ENCODE results near the gene AFAP1. TPM values are rescaled to one million over a fixed set of nuclear protein-coding genes. Genes with fewer than 3 reads are reported as not detected.

The AFAP1 gene
- total RNA-seq, 2 donors from 2014 or later, result 29.7 to 43.9 TPM

DNA sequence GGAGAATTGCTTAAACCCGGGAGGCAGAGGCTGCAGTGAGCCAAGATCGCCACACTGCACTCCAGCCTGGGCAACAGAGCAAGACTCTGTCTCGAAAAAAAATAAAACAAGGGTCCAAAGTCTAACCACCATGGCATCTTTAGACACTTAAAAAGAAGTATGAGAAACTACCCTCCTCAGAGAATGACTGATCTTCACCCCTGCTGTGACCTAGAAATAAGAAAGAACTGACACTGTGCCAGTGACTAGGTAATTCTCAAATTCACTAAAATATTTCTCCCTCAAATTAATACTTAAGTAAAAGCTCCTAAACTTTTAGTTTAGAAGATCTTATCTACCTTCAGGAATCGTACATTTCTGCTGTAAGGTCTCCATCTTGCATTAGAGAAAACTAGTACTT, 80.3 kb downstream of the AFAP1 start:
- Histone ChIP-seq H3K27ac (no peak overlapping the region), H3K4me3 (no peak overlapping the region), H3K4me1 (no peaks in the 10 kb centered on the region), H3K27me3 (no peaks in the 10 kb centered on the region), H3K9me3 (no peaks in the 10 kb centered on the region), H3K9ac (ENCODE audit: low read depth in 2 of 2, low read length in 2 of 2) (no peak overlapping the region), H3K36me3 (no peaks in the 10 kb centered on the region)
- intact Hi-C loops (cut with DNase I), result no loop called here
- DNase-seq, result no peak
- TF ChIP-seq, protein P1, sequence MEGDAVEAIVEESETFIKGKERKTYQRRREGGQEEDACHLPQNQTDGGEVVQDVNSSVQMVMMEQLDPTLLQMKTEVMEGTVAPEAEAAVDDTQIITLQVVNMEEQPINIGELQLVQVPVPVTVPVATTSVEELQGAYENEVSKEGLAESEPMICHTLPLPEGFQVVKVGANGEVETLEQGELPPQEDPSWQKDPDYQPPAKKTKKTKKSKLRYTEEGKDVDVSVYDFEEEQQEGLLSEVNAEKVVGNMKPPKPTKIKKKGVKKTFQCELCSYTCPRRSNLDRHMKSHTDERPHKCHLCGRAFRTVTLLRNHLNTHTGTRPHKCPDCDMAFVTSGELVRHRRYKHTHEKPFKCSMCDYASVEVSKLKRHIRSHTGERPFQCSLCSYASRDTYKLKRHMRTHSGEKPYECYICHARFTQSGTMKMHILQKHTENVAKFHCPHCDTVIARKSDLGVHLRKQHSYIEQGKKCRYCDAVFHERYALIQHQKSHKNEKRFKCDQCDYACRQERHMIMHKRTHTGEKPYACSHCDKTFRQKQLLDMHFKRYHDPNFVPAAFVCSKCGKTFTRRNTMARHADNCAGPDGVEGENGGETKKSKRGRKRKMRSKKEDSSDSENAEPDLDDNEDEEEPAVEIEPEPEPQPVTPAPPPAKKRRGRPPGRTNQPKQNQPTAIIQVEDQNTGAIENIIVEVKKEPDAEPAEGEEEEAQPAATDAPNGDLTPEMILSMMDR (IDR thresholded peaks at IDR 0.05), result no peak

DNA sequence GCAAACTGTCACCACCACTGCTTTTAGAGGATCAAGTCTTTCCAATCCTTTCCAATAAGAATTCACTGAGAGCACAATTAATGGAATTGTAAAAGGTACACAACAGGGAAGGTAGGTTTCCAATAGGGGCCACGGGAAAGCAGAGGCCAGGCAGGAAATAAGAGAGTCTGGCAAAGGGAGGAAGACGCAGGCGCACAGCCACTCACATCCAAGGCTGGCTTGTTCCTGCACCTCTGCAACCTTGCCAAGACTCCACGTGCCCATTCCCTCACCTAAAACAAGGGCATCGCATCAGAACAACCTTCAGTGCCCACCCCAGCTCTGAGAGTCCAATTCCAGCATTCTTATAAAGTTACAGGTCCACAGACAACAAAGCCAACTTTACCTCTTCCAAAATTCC, 81.2 kb downstream of the AFAP1 start:
- no peak overlapping the region for H3K9ac ChIP-seq (ENCODE audit: low read depth in 2 of 2, low read length in 2 of 2)
- H3K4me1 ChIP-seq, result no peaks in the 10 kb centered on the region
- H3K4me3 ChIP-seq, result no peak overlapping the region
- H3K9me3 ChIP-seq, result no peaks in the 10 kb centered on the region
- TF ChIP-seq, protein P1 (IDR thresholded peaks at IDR 0.05), result no peak
- intact Hi-C loops (cut with DNase I), result no loop called here
- H3K27ac ChIP-seq, result no peak overlapping the region
- DNase-seq, result no peak
- H3K36me3 ChIP-seq, result no peaks in the 10 kb centered on the region
- no peaks in the 10 kb centered on the region for H3K27me3 ChIP-seq

DNA sequence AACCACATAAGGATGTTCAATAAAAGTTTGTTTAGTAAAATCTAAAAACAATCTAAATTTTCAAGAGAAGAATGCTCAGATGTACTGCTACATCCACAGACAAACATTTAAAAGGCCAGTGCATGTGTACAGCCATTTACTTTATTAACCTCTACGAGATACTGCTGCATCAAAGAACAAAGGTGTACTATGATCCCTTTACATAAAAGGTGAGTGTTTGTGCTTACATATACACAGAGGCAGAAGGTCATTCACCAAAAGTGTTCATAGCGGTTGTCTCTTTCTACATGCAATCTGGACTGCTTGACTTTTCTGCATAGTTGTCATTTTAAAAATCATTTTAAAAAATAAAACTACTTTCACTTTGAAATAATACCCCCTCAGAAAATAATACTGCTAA, 81.7 kb downstream of the AFAP1 start:
- H3K36me3 ChIP-seq, result no peaks in the 10 kb centered on the region
- H3K9ac ChIP-seq (ENCODE audit: low read depth in 2 of 2, low read length in 2 of 2), result no peak overlapping the region
- intact Hi-C loops (cut with DNase I), result no loop called here
- no peaks in the 10 kb centered on the region for H3K9me3 ChIP-seq
- no peak for DNase-seq
- no peak overlapping the region for H3K27ac ChIP-seq
- no peaks in the 10 kb centered on the region for H3K27me3 ChIP-seq
- H3K4me1 ChIP-seq, result no peaks in the 10 kb centered on the region
- no peak overlapping the region for H3K4me3 ChIP-seq
- TF ChIP-seq, protein P1 (IDR thresholded peaks at IDR 0.05), result no peak

DNA sequence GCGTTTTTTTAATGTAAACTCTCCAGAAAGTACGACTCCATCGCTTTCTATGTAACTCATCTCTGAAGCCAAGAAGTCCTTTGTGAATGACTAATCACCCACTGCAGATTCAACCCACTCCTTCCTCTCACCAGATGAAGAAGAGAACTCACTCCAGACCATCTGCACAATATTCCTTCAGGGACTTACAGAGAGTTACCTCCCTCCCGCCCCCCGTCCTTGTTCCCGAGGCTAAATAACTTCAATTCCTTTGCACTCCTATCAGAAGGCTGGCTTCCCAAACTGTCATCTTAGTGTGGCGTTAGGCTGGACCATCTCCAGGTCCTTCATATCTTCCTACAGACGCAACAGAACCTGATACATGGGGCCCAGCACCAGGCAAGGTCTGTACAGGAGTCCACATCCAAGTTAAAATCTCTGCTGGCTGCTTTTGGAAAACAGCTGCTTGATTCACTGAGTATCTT, 82.4 kb downstream of the AFAP1 start:
- Histone ChIP-seq H3K36me3 (no peaks in the 10 kb centered on the region), H3K4me3 (no peak overlapping the region), H3K9me3 (no peaks in the 10 kb centered on the region), H3K9ac (ENCODE audit: low read depth in 2 of 2, low read length in 2 of 2) (no peak overlapping the region), H3K4me1 (no peaks in the 10 kb centered on the region), H3K27ac (no peak overlapping the region), H3K27me3 (no peaks in the 10 kb centered on the region)
- intact Hi-C loops (cut with DNase I), result no loop called here
- no peak for DNase-seq
- TF ChIP-seq, protein P1 (IDR thresholded peaks at IDR 0.05), result no peak

DNA sequence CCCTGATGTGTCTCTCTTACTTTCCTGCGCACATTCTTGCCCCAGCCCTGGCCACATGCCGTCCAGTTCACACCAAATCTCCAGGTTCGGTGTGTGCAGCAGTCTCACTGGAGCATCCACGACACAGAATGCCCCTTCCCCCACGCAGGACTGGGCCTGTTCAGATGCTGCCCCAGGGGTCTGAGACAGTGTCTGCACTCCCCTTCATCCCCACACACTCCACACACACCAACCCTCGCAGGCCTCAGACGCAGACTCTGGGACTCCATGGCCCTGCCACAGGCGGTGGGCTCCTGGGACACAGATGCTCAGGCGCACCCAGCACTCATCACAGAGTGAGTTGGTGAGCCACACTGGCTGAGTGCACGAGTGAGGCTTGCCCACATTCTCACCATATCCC, 83.9 kb downstream of the AFAP1 start:
- Histone ChIP-seq H3K4me1 (no peaks in the 10 kb centered on the region), H3K27me3 (no peaks in the 10 kb centered on the region), H3K4me3 (no peak overlapping the region), H3K9ac (ENCODE audit: low read depth in 2 of 2, low read length in 2 of 2) (no peak overlapping the region), H3K36me3 (no peaks in the 10 kb centered on the region), H3K27ac (no peak overlapping the region), H3K9me3 (no peaks in the 10 kb centered on the region)
- TF ChIP-seq, protein P1 (IDR thresholded peaks at IDR 0.05), result no peak
- DNase-seq, result no peak
- intact Hi-C loops (cut with DNase I), result no loop called here

All from colonic mucosa (tissue), 4 donors.